Inflammatory macrophage treated with lipopolysaccharide for 1 hour (primary cell): ENCODE measurements around the gene FGGY.
A peak's percentile ranks its signal among the peaks of the same experiment; 100 is the strongest.

Source experiments
- DNase-seq, 2 donors: peaks; one replicate each; pipeline ENCODE4 v3.0.0-alpha.2; 2020 to 2022

The FGGY gene

DNA sequence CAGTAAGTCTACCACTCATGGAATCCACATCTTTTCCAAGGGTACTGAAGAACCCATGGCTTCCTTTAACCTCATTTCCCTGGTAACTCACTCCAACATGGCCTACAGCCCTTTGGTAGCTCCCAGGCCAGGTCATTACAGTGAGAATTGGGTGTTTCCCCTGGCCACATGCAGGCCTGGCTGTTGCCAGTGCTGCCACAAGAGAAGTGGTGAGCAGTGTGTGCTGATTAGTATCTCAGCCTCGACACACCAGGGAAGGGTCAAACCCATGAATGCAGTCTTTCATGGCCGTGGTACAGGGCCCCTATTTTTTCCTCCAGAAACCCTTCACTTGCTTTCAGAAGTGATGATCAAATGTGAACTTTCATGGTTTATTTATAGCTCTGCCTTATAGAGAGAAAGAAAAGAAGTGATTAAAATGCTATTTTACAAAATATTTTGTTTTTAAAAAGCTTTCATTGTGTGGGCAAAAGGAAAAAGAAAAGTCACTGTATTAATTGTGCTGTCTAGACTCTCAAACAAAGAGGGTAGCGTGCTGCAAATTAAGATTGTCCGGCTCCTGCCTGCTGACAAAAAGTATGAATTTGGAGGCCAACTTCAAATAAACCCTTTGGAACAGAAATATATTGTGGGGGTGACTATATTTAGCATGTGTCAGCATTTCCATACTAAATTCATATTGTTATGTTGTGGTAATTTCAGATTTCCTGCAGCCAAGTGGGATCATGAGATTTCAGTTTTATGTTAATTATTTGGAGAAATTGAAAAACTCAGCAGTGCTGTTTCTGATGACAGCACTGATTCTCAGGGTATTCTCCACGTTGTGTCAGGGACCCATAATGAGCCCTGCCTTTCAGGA is 455.9 kb downstream of the FGGY start:
- peak in 1 of 2 donors; percentile 23 for DNase-seq

- DNase-seq: no peak
Observed at GRCh38 chr1:59755069-59755685, 458.3 kb downstream of the FGGY start.

DNA sequence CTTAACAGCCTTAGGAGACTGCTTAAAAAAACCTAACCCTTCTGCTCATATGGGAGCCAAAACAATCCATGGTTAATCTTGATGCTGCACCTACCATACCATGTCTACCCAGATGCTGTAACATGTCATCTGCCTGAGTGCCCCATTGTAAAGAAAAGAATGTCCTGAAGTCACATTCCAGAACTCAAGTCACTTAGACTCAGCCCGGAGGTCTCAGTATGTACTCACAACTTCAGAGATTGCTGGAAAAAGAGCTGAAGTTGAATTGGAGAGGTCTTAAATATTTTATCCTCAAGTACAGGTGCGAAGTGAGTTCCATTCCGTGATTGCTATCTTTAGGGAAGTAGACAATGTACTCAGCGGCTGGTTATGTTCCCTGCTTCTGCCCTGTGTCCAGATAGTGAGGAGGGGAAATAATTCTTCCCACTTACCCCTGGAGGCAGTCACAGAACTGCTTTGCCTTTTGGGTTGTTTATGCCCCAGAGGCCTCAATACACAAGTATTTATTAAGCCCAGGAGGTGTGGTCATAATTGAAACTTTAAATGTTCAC is 460.4 kb downstream of the FGGY start:
- DNase-seq: no peak

DNA sequence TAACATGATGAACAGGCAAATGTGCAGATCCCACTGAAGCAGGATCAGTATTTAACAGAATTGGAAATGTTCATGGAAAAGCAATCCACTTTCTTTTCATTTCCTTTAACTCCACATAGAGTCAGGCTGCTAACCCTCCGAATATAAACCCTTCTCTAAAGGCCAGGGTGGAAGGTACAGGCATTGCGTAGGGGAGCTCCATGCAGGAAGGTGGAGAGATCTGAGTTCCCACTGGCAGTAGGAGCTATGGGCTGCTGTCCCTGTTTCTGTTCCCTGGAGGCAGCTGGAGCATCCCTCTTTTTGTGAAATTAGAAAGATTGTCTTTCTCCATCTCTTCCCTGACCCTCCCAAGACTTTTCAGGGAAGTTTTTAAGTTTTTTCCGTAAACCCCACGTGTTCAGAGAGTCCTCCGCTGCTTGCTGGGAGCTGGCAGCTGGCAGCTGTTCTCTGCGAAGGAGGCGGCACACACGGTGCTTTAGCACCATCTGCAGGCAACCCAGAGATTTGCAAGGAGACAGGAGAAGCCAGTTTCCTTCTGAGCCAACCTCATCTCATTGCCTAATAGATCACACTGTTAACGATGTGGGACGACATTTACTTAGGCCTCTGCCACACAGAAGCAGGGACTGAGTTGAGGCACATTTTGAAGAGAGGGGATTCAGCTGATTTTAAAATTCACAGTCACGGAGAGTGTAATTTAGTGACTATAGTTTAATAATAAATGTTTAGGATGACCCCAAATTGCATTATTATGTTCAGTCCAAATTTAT is 462.4 kb downstream of the FGGY start:
- DNase-seq: peak; percentile 85 to 92

- peak in 1 of 2 donors; percentile 44 for DNase-seq
Observed at GRCh38 chr1:59761443-59761842, 464.5 kb downstream of the FGGY start.

GRCh38 chr1:59763418-59763817 is 466.5 kb downstream of the FGGY start:
- DNase-seq: no peak

- DNase-seq: no peak
Observed at GRCh38 chr1:59765011-59765730, 468.3 kb downstream of the FGGY start.

GRCh38 chr1:59766227-59766855 is 469.4 kb downstream of the FGGY start:
- DNase-seq: no peak

DNA sequence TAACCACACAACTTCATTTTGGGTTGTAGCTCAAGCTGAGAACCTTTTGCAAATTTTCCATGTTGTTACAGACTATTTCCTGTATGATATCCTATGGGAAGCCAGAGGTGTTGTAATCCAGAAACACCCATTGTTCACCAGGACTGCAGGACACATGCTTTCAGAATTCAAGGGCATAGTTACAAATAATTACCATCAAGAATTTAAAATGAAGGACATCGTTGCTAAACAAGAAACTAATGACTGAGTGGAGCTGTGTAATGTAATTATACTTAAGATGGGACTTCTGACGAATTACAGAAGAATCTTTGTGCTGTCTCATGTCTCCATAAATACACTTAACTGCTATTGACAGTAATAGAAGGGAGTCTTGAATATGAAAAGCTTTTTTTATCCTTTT is 470.2 kb downstream of the FGGY start:
- DNase-seq: no peak

GRCh38 chr1:59768792-59769735 is 472.2 kb downstream of the FGGY start:
- no peak for DNase-seq

- no peak for DNase-seq
Observed at GRCh38 chr1:59769736-59770095, 472.8 kb downstream of the FGGY start.

- DNase-seq: no peak
Observed at GRCh38 chr1:59771361-59771760, 474.5 kb downstream of the FGGY start.

- DNase-seq: no peak
Observed at GRCh38 chr1:59775480-59775879, 478.6 kb downstream of the FGGY start.

GRCh38 chr1:59776960-59777852 is 480.3 kb downstream of the FGGY start:
- DNase-seq: no peak

GRCh38 chr1:59779949-59780348 is 483.1 kb downstream of the FGGY start:
- DNase-seq: no peak

DNA sequence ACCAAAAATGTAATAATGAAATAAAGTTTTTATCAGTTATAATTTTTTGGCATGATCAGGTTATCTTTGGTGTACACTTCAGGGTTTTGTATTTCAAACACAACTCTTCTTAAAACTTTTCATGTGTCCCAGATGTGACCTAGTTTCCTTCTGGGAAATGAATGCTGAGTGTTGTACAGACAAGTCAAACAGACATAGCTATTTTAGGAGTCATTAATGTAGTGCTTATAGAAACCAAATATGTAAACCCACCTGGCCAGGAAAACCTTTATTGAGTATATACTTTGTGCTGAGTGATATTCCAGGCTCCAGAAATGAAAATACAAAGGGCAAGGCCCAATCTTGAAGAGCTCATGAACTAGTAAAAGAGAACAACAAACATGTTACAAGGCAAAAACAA is 491.9 kb downstream of the FGGY start:
- no peak for DNase-seq

- no peak for DNase-seq
Observed at GRCh38 chr1:59798600-59798999, 501.7 kb downstream of the FGGY start.

GRCh38 chr1:59803458-59804038 is 506.7 kb downstream of the FGGY start:
- no peak for DNase-seq

- DNase-seq: no peak
Observed at GRCh38 chr1:59804301-59804700, 507.4 kb downstream of the FGGY start.

GRCh38 chr1:59805554-59805953 is 508.7 kb downstream of the FGGY start:
- DNase-seq: no peak
